ENCODE results near the gene ETFBKMT.
A peak's percentile ranks its signal among the peaks of the same experiment; 100 is the strongest.

- TF ChIP-seq CTCF (IDR thresholded peaks at IDR 0.05; ENCODE audit: low read depth, low read length) (peak; percentile 72), MAX (IDR thresholded peaks at IDR 0.05; ENCODE audit: low read depth, low read length) (peak; percentile 49; the same call in 1 of the 2 replicates), POLR2A (IDR thresholded peaks at IDR 0.05; ENCODE audit: extremely low read depth, insufficient read length) (no peak)
Measured at GRCh38 chr12:31682136-31682962, 22.9 kb downstream of the ETFBKMT start.
